Measurements from ENCODE around the gene ARAP2.

DNA sequence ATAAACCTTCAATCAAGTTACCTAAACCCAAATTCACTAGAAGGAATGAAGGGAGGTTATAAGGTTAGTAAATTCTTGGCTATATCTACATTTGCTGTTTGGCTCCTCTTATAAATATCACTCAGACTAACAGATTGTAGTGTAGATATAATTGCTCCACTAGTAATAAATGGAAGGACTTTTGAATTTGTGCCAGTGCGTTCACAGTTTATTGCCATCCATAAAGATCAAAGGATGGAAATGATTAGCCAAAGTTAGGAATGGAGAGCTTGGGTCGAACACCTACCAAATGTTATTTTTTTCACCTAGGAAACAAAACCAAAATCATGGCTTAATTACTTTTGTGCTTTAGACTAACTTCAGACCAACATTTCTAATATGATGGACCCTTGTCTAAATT lies 46.3 kb upstream of the ARAP2 start:
- TF ChIP-seq, protein P1, sequence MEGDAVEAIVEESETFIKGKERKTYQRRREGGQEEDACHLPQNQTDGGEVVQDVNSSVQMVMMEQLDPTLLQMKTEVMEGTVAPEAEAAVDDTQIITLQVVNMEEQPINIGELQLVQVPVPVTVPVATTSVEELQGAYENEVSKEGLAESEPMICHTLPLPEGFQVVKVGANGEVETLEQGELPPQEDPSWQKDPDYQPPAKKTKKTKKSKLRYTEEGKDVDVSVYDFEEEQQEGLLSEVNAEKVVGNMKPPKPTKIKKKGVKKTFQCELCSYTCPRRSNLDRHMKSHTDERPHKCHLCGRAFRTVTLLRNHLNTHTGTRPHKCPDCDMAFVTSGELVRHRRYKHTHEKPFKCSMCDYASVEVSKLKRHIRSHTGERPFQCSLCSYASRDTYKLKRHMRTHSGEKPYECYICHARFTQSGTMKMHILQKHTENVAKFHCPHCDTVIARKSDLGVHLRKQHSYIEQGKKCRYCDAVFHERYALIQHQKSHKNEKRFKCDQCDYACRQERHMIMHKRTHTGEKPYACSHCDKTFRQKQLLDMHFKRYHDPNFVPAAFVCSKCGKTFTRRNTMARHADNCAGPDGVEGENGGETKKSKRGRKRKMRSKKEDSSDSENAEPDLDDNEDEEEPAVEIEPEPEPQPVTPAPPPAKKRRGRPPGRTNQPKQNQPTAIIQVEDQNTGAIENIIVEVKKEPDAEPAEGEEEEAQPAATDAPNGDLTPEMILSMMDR (optimal IDR thresholded peaks at IDR 0.05 in 1 of 3, IDR thresholded peaks at IDR 0.05 in 1 of 3, conservative IDR thresholded peaks at IDR 0.05 in 1 of 3; ENCODE audit: extremely low read depth in 1 of 3, insufficient read depth in 2 of 3, low read length in 3 of 3), result no peak
- no peak for TF ChIP-seq EZH2 (IDR thresholded peaks at IDR 0.05; ENCODE audit: low read length)

Measured in keratinocyte (primary cell).